Thoracic aorta (tissue), 2 donors: Measurements from ENCODE around the gene CENPX. TPM values are rescaled to one million over a fixed set of nuclear protein-coding genes. Genes with fewer than 3 reads are reported as not detected.

Experiments
- ATAC-seq: fragments of 150-250 bp; one replicate; pipeline ENCODE4 v1.8.0; 2017; ENCODE audit warnings: low read depth; ENCODE audit not compliant: insufficient number of reproducible peaks, low FRiP score
- DNase-seq: peaks from one replicate; pipeline ENCODE4 v3.0.0-alpha.2; 2020; ENCODE audit warnings: low spot score
- H3K27ac ChIP-seq, 2 donors: fragments of 200-600 bp; sonication (generic); 1 replicate in 1 of 2; 2 replicates in 1 of 2; pipeline ENCODE4 v1.5.1; 2016; ENCODE audit warnings: mild to moderate bottlenecking in 2 of 2, moderate library complexity in 2 of 2
- H3K27me3 ChIP-seq: fragments of 200-600 bp; sonication (generic); replicated peaks from 2 replicates; pipeline ENCODE4 v1.6.0; 2016; ENCODE audit warnings: mild to moderate bottlenecking; ENCODE audit not compliant: insufficient read depth
- H3K36me3 ChIP-seq: fragments of 200-600 bp; sonication (generic); one replicate; pipeline ENCODE4 v1.5.1; 2016
- H3K4me1 ChIP-seq, 2 donors: fragments of 200-600 bp; sonication (generic); 1 replicate in 1 of 2; 2 replicates in 1 of 2; pipeline versions ENCODE4 v1.5.1 to v1.6.0; 2016; ENCODE audit warnings: low read depth in 2 of 2, mild to moderate bottlenecking in 1 of 2; ENCODE audit not compliant: control insufficient read depth in 1 of 2
- H3K4me3 ChIP-seq: fragments of 200-600 bp; sonication (generic); 2 replicates; pipeline ENCODE4 v1.5.1; 2016; ENCODE audit warnings: mild to moderate bottlenecking
- H3K9me3 ChIP-seq: fragments of 200-600 bp; sonication (generic); 2 replicates; pipeline ENCODE4 v1.5.1; 2016
- CTCF ChIP-seq: fragments of 200-600 bp; sonication (generic); IDR thresholded peaks from one replicate; pipeline ENCODE4 v1.5.1; 2019; ENCODE audit warnings: antibody characterized with exemption
- total RNA-seq, 2 donors: library from RNA; depleted of rRNA; stranded (reverse); fragments of >200 nt; gene quantifications; one replicate each; pipeline versions ENCODE4 v1.1.0 to v1.2.3, GENCODE V29; 2016

The CENPX gene
- total RNA-seq, 2 donors from 2014 or later = 31.4 to 40.4 TPM

GRCh38 chr17:82037092-82037888, 14.6 kb upstream of the CENPX start, which contains the start of gene DCXR:
TSS of gene DCXR (minus strand) at chr17:82037697. CDS start at chr17:82037682, 15 bp downstream.
- Histone ChIP-seq H3K4me3 (peak within 1 kb of the TSS; percentile 85), H3K27ac (peak within 1 kb of the TSS; percentile 95), H3K9me3 (no peaks in the 10 kb centered on the region), H3K4me1 (peaks cover 5 to 20% of the 10 kb centered on the region in 2 donors), H3K36me3 (no peaks in the 10 kb centered on the region), H3K27me3 (no peaks in the 10 kb centered on the region)
- DNase-seq (peak; percentile 88), ATAC-seq (peak; percentile 93)
- TF ChIP-seq CTCF = peak; percentile 56

DNA sequence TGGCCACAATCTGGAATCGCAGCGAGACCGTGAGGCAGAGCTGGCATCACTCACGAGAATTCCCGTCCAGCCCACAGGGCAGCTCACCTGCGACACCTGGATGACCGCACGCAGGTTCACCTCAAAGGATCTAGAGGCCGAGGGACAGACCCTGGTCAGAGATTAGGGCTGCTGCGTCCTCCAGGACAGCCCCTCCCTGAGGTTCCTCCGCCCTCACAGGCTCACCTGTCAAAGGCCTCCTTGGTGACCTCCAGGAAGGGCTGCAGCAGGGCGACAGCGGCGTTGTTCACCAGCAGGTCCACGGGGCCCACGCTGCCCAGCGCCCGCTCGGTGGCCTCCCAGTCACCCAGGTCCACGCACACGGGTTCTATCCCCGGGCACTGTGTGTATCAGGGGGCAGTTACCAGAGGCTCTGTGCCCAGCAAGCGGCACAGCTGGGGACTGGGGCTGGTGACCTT, 14.0 kb upstream of the CENPX start:
- Histone ChIP-seq H3K27ac (peak overlapping the region; percentile 95), H3K4me3 (peak overlapping the region; percentile 85), H3K36me3 (no peaks in the 10 kb centered on the region), H3K27me3 (no peaks in the 10 kb centered on the region), H3K4me1 (peaks cover 8 to 20% of the 10 kb centered on the region in 2 donors), H3K9me3 (no peaks in the 10 kb centered on the region)
- DNase-seq (no peak), ATAC-seq (no peak)
- no peak for TF ChIP-seq CTCF

DNA sequence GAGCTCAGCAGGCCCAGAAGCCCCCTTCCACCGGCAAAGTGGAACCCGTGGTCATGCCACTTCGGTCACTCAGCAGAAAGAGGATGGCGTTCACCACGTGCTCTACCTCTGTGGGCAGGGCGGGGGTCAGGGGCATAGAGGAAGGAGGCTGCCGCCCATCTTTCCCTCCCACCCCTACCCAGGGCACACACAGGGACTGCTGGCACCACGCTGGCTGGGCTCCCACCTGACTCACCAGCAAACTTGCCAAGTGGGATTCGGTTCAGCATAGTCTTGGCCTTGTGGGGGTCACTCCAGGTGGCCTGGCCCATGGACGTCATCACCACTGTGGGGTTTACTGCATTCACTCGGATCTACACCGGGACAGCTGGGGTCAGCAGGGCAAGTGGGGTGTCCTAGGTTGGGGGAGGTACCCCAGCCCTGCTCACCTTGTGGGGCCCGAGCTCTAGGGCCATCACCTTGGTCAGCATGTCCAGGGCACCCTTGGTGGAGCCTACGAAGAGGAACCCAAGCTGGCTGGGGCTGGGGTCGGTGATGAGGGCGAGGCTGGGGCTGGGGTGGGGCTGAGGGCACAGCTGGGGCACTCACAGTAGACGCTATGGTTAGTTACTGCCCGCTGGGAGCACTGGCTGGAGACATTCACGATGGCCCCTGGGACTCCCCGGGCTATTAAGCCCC, 13.4 kb upstream of the CENPX start:
- no peak for TF ChIP-seq CTCF
- Histone ChIP-seq H3K27ac (peak overlapping the region; percentile 95), H3K4me3 (peak overlapping the region; percentile 85), H3K36me3 (no peaks in the 10 kb centered on the region), H3K27me3 (no peaks in the 10 kb centered on the region), H3K4me1 (peaks cover 8 to 22% of the 10 kb centered on the region in 2 donors), H3K9me3 (no peaks in the 10 kb centered on the region)
- ATAC-seq (no peak), DNase-seq (no peak)

GRCh38 chr17:82035488-82035887, 12.8 kb upstream of the CENPX start:
- H3K27me3 ChIP-seq = no peaks in the 10 kb centered on the region
- no peak overlapping the region for H3K4me3 ChIP-seq
- ATAC-seq = no peak
- DNase-seq = no peak
- H3K36me3 ChIP-seq = no peaks in the 10 kb centered on the region
- H3K4me1 ChIP-seq = peaks cover 8 to 28% of the 10 kb centered on the region in 2 donors
- no peak for TF ChIP-seq CTCF
- no peak overlapping the region for H3K27ac ChIP-seq
- no peaks in the 10 kb centered on the region for H3K9me3 ChIP-seq

DNA sequence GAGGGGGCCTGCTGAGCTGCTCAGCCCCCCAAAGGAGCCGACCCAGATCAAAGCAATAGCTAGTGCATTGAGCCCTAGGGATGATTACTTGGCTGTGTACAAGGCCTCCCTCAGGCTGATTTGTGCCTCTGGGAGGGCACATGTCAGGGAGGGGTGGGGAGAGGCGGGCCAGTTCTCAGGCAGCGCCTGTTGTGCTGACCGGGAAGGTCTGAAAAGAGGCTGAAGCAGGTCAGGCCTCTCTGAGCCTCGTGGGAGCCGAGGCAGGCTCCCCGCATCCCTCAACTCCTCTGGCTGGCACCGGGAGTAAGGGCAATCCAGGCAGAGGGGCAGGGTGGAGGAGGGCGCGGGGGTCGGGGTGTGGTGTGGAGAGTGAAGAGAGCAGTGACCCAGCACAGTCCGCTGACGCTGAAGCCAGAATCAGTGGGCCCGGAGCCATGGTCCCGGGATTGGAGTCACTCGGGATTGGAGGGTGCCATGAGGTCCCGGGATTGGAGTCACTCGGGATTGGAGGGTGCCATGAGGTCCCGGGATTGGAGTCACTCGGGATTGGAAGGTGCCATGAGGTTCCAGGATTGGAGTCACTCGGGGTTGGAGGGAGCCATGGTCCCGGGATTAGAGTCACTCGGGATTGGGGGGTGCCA, 11.8 kb upstream of the CENPX start:
- Histone ChIP-seq H3K27me3 (no peaks in the 10 kb centered on the region), H3K4me1 (peaks cover 13 to 35% of the 10 kb centered on the region in 2 donors), H3K9me3 (no peaks in the 10 kb centered on the region), H3K36me3 (no peaks in the 10 kb centered on the region), H3K4me3 (no peak overlapping the region), H3K27ac (no peak overlapping the region)
- DNase-seq (no peak), ATAC-seq (no peak)
- TF ChIP-seq CTCF = no peak
